AG04450 (cell line): ENCODE data around the gene C14orf119. TPM values are rescaled to one million over a fixed set of nuclear protein-coding genes. Genes with fewer than 3 reads are reported as not detected.

ENCODE experiments used
- CTCF ChIA-PET: fragments of 300-600, 350-600 bp; formaldehyde crosslinking; extraction: SDS; loops from one replicate; lab custom pipeline; 2022; ENCODE audit warnings: antibody characterized with exemption, inconsistent platforms; lab: Charles Lee
- POLR2A ChIA-PET: fragments of 350-600 bp; formaldehyde crosslinking; extraction: SDS; loops from one replicate; lab custom pipeline; 2021; ENCODE audit warnings: antibody characterized with exemption, inconsistent platforms; lab: Yijun Ruan, JAX
- DNase-seq: peaks from one replicate; pipeline ENCODE4 v3.0.0-alpha.2; 2011; ENCODE audit warnings: low read depth, low spot score
- H3K27ac ChIP-seq: one replicate; pipeline ENCODE4 v1.5.1; 2012; ENCODE audit warnings: low read depth, low read length, control low read depth
- H3K27me3 ChIP-seq: one replicate; pipeline ENCODE4 v1.6.0; 2012; ENCODE audit warnings: low read length; ENCODE audit not compliant: control insufficient read depth, insufficient read depth
- H3K4me3 ChIP-seq: 2 replicates; pipeline ENCODE4 v1.5.1; 2011; ENCODE audit warnings: mild to moderate bottlenecking, low read depth, low read length, control low read depth
- H3K9me3 ChIP-seq: 2 replicates; pipeline ENCODE4 v1.5.1; 2012; ENCODE audit warnings: low read length; ENCODE audit not compliant: control insufficient read depth, insufficient read depth
- CTCF ChIP-seq: IDR thresholded peaks from 2 replicates; pipeline ENCODE4 v1.5.1; 2011; ENCODE audit warnings: low read depth, low read length, control low read depth, inconsistent platforms
- polyA plus RNA-seq: library from polyadenylated mRNA; depleted of rRNA; stranded (reverse); fragments of >200 nt; gene quantifications from 2 replicates; pipeline ENCODE4 v1.2.3, GENCODE V29; 2011

Gene C14orf119
- polyA plus RNA-seq, 1 experiment: 128 TPM

GRCh38 chr14:23122086-23122485 lies 26.8 kb downstream of the C14orf119 start:
- Histone ChIP-seq H3K9me3 (peaks cover 3% of the 10 kb centered on the region; the same call in 1 of the 2 replicates), H3K27ac (no peak overlapping the region), H3K4me3 (no peak overlapping the region), H3K27me3 (peaks cover 7% of the 10 kb centered on the region)
- CTCF ChIA-PET: interaction anchor here (1.0 to 13.3 kb wide), 21 partner anchors 8 to 202 kb away, joined by 3 to 818 read pairs (median 15); partner anchors contain the start of genes ACIN1, C14orf119, PPP1R3E and SLC7A8
- TF ChIP-seq CTCF: no peak
- POLR2A ChIA-PET: no interaction called here
- DNase-seq: no peak

- no peak overlapping the region for H3K27ac ChIP-seq
- ChIA-PET POLR2A (no interaction called here), CTCF (interaction anchor here (1.0 to 13.3 kb wide), 2 partner anchors 57 to 122 kb away, joined by 3 to 818 read pairs; partner anchors contain the start of gene SLC7A8)
- peaks cover 9% of the 10 kb centered on the region for H3K27me3 ChIP-seq
- DNase-seq: no peak
- no peaks in the 10 kb centered on the region; the same call in 1 of the 2 replicates for H3K9me3 ChIP-seq
- no peak overlapping the region for H3K4me3 ChIP-seq
- TF ChIP-seq CTCF: no peak
These were observed 28.1 kb downstream of the C14orf119 start for GRCh38 chr14:23123419-23123818.

- Histone ChIP-seq H3K27me3 (peaks cover 13% of the 10 kb centered on the region), H3K9me3 (no peaks in the 10 kb centered on the region), H3K4me3 (no peak overlapping the region), H3K27ac (no peak overlapping the region)
- POLR2A ChIA-PET: interaction anchor here (0.5 kb wide), 1 partner anchor 69 kb away, joined by 7 read pairs; no protein-coding TSS in a partner anchor
- CTCF ChIA-PET: interaction anchor here (13.3 kb wide), 1 partner anchor 56 kb away, joined by 818 read pairs; the partner anchor contains the start of gene SLC7A8
- no peak for DNase-seq
- TF ChIP-seq CTCF: no peak
These were observed 29.1 kb downstream of the C14orf119 start for GRCh38 chr14:23124337-23124954.

- no peak for DNase-seq
- ChIA-PET CTCF (interaction anchor here (0.7 to 13.3 kb wide), 3 partner anchors 48 to 176 kb away, joined by 3 to 818 read pairs (median 3); partner anchors contain the start of gene SLC7A8), POLR2A (no interaction called here)
- Histone ChIP-seq H3K4me3 (no peak overlapping the region), H3K9me3 (no peaks in the 10 kb centered on the region), H3K27ac (no peak overlapping the region), H3K27me3 (peaks cover 15% of the 10 kb centered on the region)
- no peak for TF ChIP-seq CTCF
These were observed 29.7 kb downstream of the C14orf119 start for GRCh38 chr14:23125011-23125410.

GRCh38 chr14:23125933-23126524 lies 30.7 kb downstream of the C14orf119 start:
- no peak overlapping the region for H3K27ac ChIP-seq
- H3K4me3 ChIP-seq: no peak overlapping the region
- ChIA-PET POLR2A (no interaction called here), CTCF (interaction anchor here (1.2 to 13.3 kb wide), 2 partner anchors 55 to 175 kb away, joined by 3 to 818 read pairs; partner anchors contain the start of gene SLC7A8)
- no peak for DNase-seq
- no peaks in the 10 kb centered on the region for H3K9me3 ChIP-seq
- no peak for TF ChIP-seq CTCF
- H3K27me3 ChIP-seq: peaks cover 15% of the 10 kb centered on the region
